Left lung (tissue), 14 donors: ENCODE results near the gene UNC93A. TPM values are rescaled to one million over a fixed set of nuclear protein-coding genes. Genes with fewer than 3 reads are reported as not detected.
"Not testable (repeated sequence)": the region's sequence is repeated elsewhere in the genome, so short reads cannot be mapped to it uniquely, and the experiment has no call there.

Experiments used
- ATAC-seq: fragments of 200-7000 bp; cut with Tn5 transposase; one replicate; pipeline ENCODE4 v1.9.1; 2020; ENCODE audit warnings: moderate library complexity
- DNase-seq, 4 donors: peaks; one replicate each; pipeline ENCODE4 v3.0.0-alpha.2; 2013 to 2020
- H3K27ac ChIP-seq, 2 donors: fragments of 200-600 bp; sonication (generic) in 1 of 2; one replicate each; pipeline versions ENCODE4 v1.5.0 to v1.8.0; 2020 to 2021
- H3K27me3 ChIP-seq, 2 donors: fragments of 200-600 bp; sonication (generic) in 1 of 2; one replicate each; pipeline versions ENCODE4 v1.5.0 to v1.8.0; 2020 to 2021
- H3K36me3 ChIP-seq, 2 donors: fragments of 200-600 bp; sonication (generic) in 1 of 2; one replicate each; pipeline versions ENCODE4 v1.5.0 to v1.8.0; 2020 to 2021
- H3K4me1 ChIP-seq, 2 donors: fragments of 200-600 bp; one replicate each; pipeline ENCODE4 v1.8.0; 2021
- H3K4me3 ChIP-seq, 2 donors: fragments of 200-600 bp; sonication (generic) in 1 of 2; one replicate each; pipeline versions ENCODE4 v1.5.0 to v1.8.0; 2020 to 2021; ENCODE audit warnings: mild to moderate bottlenecking in 1 of 2
- H3K9me3 ChIP-seq, 2 donors: fragments of 200-600 bp; sonication (generic) in 1 of 2; one replicate each; pipeline versions ENCODE4 v1.5.0 to v1.8.0; 2020 to 2021
- intact Hi-C, 2 donors: fragments of 100-400 bp; cut with DNase I; formaldehyde crosslinking; loops; one replicate each; pipeline versions ENCODE4 v1.11.2 to v1.14.2; 2022
- long read RNA-seq, 12 donors: library from polyadenylated mRNA in 2 of 12; unstranded in 2 of 12; transcript quantifications; one replicate each; pipeline ENCODE4 v2.0.0 and lab custom pipeline, GENCODE V29; 2019 to 2026
- polyA plus RNA-seq, 6 donors: library from polyadenylated mRNA; unstranded; fragments of 120-200 nt; gene quantifications; one replicate each; pipeline ENCODE4 v1.2.1, GENCODE V29; 2013; ENCODE audit not compliant: insufficient read length in 6 of 6
- total RNA-seq, 2 donors: library from RNA; stranded (reverse); fragmentation: NEBNext Ultra II Directional; extraction: Animal tissue kit (Norgen Biotek cat#: 25700); gene quantifications; one replicate each; pipeline ENCODE4 v1.2.1, GENCODE V29; 2021
- TF ChIP-seq, protein P1 (sequence below), 2 donors: fragments of 200-600 bp; sonication (generic) in 1 of 2; IDR thresholded peaks; one replicate each; pipeline versions ENCODE4 v1.5.0 to v1.8.0; 2021; ENCODE audit warnings: antibody characterized with exemption in 2 of 2
- donor health status: DM: no; HTN: yes; CAD: no.
- donor health status: DM: no; HTN: no; CAD: no.

UNC93A gene
- total RNA-seq (not detected), polyA plus RNA-seq (under 1 TPM in 1 of 6 donors, not detected in 5; 0.21 TPM)
- long read RNA-seq, donor 1, result 0 reads
- long read RNA-seq, donor 2, result 0 reads
- long read RNA-seq, donor 3, result 0 reads
- long read RNA-seq, donor 4, result 0 reads
- long read RNA-seq, donor 5, result 0 reads
- long read RNA-seq, donor 6, result 0 reads
- long read RNA-seq, donor 7, result 0 reads
- long read RNA-seq, donor 8, result 0 reads
- long read RNA-seq, donor 9, result 0 reads
- long read RNA-seq, donor 10, result 0 reads
- long read RNA-seq, donor 11, result 0 reads
- long read RNA-seq, donor 12, result 0 reads

DNA sequence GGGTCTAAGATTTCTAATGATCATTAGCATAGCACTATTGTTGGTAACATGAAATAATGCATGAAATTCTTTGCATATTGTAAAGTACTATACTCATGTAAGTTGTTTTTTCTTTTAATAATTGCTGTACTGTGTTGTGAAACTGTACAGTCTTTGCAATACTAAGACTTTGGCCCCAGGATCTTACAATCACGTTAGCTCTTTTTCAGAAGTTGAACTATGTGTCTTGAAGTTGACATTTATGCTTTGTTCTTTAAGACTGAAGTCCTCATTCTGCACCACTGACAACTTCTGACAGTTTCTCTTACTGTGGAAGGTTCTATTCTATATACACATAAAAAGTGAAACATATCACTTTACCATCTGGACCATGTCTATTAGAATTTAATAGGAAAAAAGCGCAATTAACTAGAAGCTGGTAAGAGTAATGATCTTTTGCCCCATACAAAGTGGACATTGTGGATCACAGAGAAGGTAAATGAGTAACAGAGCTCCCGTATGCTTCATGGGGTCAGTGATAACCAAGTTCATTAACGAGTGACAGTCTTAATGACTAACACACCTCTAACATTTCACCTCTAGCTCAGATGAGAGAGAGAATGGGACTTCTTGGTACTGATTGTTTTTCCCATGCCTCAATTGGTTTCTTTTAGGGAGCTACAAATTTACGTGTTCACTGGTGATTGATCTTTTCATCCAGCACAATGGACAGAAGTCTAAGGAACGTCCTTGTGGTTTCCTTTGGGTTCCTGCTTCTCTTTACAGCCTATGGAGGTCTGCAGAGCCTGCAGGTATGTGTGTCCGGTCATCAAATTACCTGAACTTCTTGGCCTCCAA lies at the start of gene UNC93A:
Gene UNC93A, plus strand, starts transcription at position 530 of the 837 bp plus-strand sequence. Its CDS starts 175 bp downstream, at position 705.
- no peaks in the 10 kb centered on the region for H3K4me1 ChIP-seq
- intact Hi-C loops, result no loop called here
- no peak for DNase-seq
- TF ChIP-seq, protein P1, sequence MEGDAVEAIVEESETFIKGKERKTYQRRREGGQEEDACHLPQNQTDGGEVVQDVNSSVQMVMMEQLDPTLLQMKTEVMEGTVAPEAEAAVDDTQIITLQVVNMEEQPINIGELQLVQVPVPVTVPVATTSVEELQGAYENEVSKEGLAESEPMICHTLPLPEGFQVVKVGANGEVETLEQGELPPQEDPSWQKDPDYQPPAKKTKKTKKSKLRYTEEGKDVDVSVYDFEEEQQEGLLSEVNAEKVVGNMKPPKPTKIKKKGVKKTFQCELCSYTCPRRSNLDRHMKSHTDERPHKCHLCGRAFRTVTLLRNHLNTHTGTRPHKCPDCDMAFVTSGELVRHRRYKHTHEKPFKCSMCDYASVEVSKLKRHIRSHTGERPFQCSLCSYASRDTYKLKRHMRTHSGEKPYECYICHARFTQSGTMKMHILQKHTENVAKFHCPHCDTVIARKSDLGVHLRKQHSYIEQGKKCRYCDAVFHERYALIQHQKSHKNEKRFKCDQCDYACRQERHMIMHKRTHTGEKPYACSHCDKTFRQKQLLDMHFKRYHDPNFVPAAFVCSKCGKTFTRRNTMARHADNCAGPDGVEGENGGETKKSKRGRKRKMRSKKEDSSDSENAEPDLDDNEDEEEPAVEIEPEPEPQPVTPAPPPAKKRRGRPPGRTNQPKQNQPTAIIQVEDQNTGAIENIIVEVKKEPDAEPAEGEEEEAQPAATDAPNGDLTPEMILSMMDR (IDR thresholded peaks at IDR 0.05), result no peak
- ATAC-seq, result no peak
- no peak within 1 kb of the TSS for H3K27ac ChIP-seq
- H3K9me3 ChIP-seq, result no peaks in the 10 kb centered on the region
- no peaks in the 10 kb centered on the region for H3K36me3 ChIP-seq
- H3K4me3 ChIP-seq, result no peak within 1 kb of the TSS
- no peaks in the 10 kb centered on the region for H3K27me3 ChIP-seq

DNA sequence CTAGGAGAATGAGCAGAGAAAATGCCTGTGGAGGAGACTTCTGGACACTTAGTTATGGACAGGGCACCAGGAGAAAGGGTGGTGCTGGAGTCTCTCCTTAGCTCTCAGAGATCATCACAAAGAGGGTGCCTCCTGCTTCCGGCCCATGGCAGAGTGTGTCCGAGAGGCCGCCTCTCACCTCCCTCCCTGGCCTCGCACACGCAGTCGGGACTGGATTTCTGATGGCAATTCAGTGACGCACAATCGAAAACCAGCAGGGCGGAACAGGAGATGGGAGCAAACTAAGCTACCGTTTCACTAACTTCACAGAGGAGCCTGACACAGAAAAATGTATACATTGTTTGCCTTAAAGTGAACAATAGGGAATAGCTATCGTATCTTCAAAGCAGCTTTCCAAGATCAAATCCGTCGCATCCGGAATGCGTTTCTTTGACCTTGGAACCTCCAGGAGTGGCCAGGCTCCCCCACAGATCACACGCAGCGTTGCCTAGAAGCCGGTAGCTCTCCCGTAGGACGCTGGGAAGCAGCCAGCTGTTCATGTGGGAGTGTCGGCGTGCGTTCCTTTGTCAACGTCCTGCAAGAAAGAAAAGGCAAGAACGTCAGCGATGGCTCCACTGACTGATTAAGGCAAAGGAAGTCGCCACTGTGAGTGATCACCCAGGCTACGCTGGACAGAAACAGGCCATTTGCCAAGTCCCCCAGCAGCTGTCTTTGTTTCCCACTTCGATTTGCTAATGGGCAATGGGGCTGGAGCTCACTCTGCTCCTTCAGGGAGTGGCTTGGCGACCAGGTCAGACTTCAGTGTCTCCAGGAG lies 49.6 kb upstream of the UNC93A start:
- DNase-seq (peak in 2 of 4 donors; percentile 18 to 42), ATAC-seq (peak; percentile 79)
- H3K36me3 ChIP-seq, H3K4me1 ChIP-seq, H3K4me3 ChIP-seq, H3K27ac ChIP-seq, H3K9me3 ChIP-seq, H3K27me3 ChIP-seq, intact Hi-C loops: not testable (repeated sequence)

DNA sequence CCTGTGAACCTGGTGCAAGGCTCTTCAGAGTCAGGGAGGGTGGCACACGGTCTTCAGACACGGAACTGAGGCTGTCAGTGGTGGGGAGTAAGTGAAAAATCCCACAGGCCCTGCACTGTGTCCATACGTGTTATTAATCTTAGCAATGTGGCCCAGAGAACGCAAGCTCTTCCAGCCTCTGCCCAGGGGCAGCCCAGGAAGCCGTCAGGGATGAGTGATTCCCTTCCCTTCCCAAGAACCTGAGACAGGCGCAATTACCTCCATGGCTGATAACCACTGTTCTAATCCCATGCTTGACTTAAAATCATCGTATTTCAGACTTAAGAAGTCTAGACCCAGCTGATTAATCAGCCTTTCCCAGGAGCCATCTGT lies 49.0 kb upstream of the UNC93A start:
- intact Hi-C loops, H3K4me3 ChIP-seq, H3K27me3 ChIP-seq, H3K27ac ChIP-seq, H3K9me3 ChIP-seq, H3K36me3 ChIP-seq, H3K4me1 ChIP-seq, DNase-seq: not testable (repeated sequence)
- peak; percentile 18 for ATAC-seq

DNA sequence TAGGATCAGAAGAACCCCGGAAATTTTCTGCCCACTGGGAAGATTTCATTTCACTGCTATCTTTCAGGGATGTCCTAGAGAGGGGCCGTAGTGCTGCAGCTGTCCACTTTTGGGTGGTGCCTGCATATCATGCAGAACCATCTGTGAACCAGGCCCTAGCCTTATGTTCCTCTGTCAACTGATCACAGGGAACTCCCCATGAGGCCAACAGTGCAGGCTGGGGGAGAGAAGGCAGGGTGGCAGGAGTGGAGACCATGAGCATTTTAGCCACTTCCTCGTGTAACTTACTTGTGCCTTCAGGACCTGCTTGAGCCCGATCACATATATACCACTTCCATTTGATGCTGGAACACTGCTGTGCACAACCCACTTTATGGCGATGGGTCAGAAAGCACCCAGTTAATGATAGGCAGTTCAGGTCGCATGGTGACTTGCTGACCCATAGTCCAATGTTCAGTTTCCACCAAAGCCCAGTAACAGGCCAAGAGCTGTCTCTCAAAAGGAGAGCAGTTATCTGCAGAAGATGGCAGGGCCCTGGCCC lies 48.5 kb upstream of the UNC93A start:
- ATAC-seq, H3K27ac ChIP-seq, H3K36me3 ChIP-seq, H3K9me3 ChIP-seq, H3K4me3 ChIP-seq, DNase-seq, H3K4me1 ChIP-seq, H3K27me3 ChIP-seq, intact Hi-C loops: not testable (repeated sequence)

DNA sequence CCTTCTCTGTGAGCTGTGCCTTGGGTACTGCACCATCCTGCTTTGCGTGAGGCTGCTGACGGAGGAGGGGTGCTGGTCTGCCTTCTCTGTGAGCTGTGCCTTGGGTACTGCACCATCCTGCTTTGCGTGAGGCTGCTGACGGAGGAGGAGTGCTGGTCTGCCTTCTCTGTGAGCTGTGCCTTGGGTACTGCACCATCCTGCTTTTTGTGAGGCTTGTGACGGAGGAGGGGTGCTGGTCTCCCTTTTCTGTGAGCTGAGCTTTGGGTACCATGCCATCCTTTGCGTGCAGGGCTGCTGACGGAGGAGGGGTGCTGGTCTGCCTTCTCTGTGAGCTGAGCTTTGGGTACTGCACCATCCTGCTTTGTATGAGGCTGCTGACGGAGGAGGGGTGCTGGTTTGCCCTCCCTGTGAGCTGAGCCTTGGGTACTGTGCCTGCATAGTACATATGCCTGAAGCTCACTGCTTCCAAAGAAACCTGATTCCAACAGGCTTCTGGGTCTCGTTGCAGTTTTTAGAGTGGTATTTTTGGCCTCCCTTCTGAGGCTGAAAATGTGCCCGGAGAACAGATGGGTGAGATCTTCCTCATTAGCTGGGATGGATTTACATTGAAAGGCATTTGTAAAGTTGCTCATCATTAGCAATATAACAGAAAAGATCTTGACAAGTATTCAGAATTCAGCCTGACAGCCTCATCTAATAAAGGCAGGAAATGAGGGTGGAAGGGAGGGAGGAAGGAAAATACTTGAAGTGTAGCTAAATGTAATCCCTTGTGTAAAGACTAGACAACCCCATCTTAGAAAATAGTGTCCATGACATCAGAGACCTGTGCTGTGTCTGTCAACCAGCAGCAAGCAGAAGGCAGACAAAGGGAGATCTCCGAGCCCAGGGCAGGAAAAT lies 46.8 kb upstream of the UNC93A start:
- H3K9me3 ChIP-seq, result no peaks in the 10 kb centered on the region
- peaks cover 0 to 5% of the 10 kb centered on the region in 2 donors for H3K27me3 ChIP-seq
- DNase-seq, result no peak
- ATAC-seq, result no peak
- TF ChIP-seq, protein P1 (IDR thresholded peaks at IDR 0.05), result no peak
- H3K36me3 ChIP-seq, result no peaks in the 10 kb centered on the region
- intact Hi-C loops, result no loop called here
- no peak overlapping the region for H3K4me3 ChIP-seq
- no peaks in the 10 kb centered on the region for H3K4me1 ChIP-seq
- no peak overlapping the region for H3K27ac ChIP-seq

DNA sequence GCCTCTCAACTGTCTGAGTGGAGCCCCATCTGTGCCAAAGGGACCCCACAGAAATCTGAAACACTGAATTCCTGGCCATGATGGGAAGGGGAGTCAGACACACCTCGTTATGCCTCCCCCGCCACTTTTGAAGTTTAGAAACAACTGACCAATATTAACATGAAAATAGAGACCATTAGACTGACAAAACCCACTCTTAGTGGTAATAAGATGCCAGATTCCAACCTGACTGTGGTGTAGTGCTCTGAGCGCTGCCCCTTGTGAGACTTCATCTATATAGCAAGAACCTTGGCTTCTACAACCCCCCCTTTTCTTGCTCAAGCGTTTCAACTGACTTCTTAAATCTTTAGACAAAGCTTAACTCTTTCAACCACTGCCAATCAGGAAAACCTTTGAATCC lies 46.1 kb upstream of the UNC93A start:
- intact Hi-C loops, result no loop called here

More for the DNA sequence above, 46.1 kb upstream of the UNC93A start:
- Histone ChIP-seq H3K27me3 (peaks cover 0 to 5% of the 10 kb centered on the region in 2 donors), H3K27ac (no peak overlapping the region), H3K4me1 (no peaks in the 10 kb centered on the region), H3K9me3 (no peaks in the 10 kb centered on the region), H3K36me3 (no peaks in the 10 kb centered on the region), H3K4me3 (no peak overlapping the region)
- DNase-seq (no peak), ATAC-seq (no peak)
- TF ChIP-seq, protein P1 (IDR thresholded peaks at IDR 0.05), result no peak
